ENCODE results near the gene GFPT2. TPM values are rescaled to one million over a fixed set of nuclear protein-coding genes. Genes with fewer than 3 reads are reported as not detected.

Gene GFPT2
- total RNA-seq, 1 donor from 2014 or later, result 0.53 TPM

GRCh38 chr5:180323941-180324600 is 29.1 kb downstream of the GFPT2 start:
- Histone ChIP-seq H3K4me3 (ENCODE audit: low read depth, low read length) (no peak overlapping the region), H3K27me3 (ENCODE audit: control insufficient read depth, insufficient read depth, low read length) (no peaks in the 10 kb centered on the region), H3K36me3 (ENCODE audit: control insufficient read depth, insufficient read depth, low read length) (no peaks in the 10 kb centered on the region)
- FAIRE-seq (no peak), DNase-seq (ENCODE audit: low read depth) (peak; percentile 71)
- no peak for TF ChIP-seq CTCF (IDR thresholded peaks at IDR 0.05; ENCODE audit: insufficient read depth, low read length, severe bottlenecking)

- FAIRE-seq, result no peak
- Histone ChIP-seq H3K36me3 (ENCODE audit: control insufficient read depth, insufficient read depth, low read length) (no peaks in the 10 kb centered on the region), H3K4me3 (ENCODE audit: low read depth, low read length) (no peak overlapping the region), H3K27me3 (ENCODE audit: control insufficient read depth, insufficient read depth, low read length) (no peaks in the 10 kb centered on the region)
- TF ChIP-seq CTCF (IDR thresholded peaks at IDR 0.05; ENCODE audit: insufficient read depth, low read length, severe bottlenecking), result no peak
- DNase-seq (ENCODE audit: low read depth), result no peak
Observed at GRCh38 chr5:180323160-180323559, 30.0 kb downstream of the GFPT2 start.

- TF ChIP-seq CTCF (IDR thresholded peaks at IDR 0.05; ENCODE audit: insufficient read depth, low read length, severe bottlenecking), result no peak
- no peaks in the 10 kb centered on the region for H3K36me3 ChIP-seq (ENCODE audit: control insufficient read depth, insufficient read depth, low read length)
- DNase-seq (ENCODE audit: low read depth) (no peak), FAIRE-seq (no peak)
- H3K27me3 ChIP-seq (ENCODE audit: control insufficient read depth, insufficient read depth, low read length), result no peaks in the 10 kb centered on the region
- no peak overlapping the region for H3K4me3 ChIP-seq (ENCODE audit: low read depth, low read length)
Observed at GRCh38 chr5:180318456-180319089, 34.6 kb downstream of the GFPT2 start.

GRCh38 chr5:180316586-180316985 is 36.5 kb downstream of the GFPT2 start:
- no peak for DNase-seq (ENCODE audit: low read depth)
- H3K27me3 ChIP-seq (ENCODE audit: control insufficient read depth, insufficient read depth, low read length), result no peaks in the 10 kb centered on the region
- H3K4me3 ChIP-seq (ENCODE audit: low read depth, low read length), result no peak overlapping the region
- peak; percentile 18 for FAIRE-seq
- no peak for TF ChIP-seq CTCF (IDR thresholded peaks at IDR 0.05; ENCODE audit: insufficient read depth, low read length, severe bottlenecking)
- no peaks in the 10 kb centered on the region for H3K36me3 ChIP-seq (ENCODE audit: control insufficient read depth, insufficient read depth, low read length)

- Histone ChIP-seq H3K36me3 (ENCODE audit: control insufficient read depth, insufficient read depth, low read length) (no peaks in the 10 kb centered on the region), H3K27me3 (ENCODE audit: control insufficient read depth, insufficient read depth, low read length) (no peaks in the 10 kb centered on the region), H3K4me3 (ENCODE audit: low read depth, low read length) (no peak overlapping the region)
- peak; percentile 31 for DNase-seq (ENCODE audit: low read depth)
- FAIRE-seq, result no peak
- peak; percentile 92 for TF ChIP-seq CTCF (IDR thresholded peaks at IDR 0.05; ENCODE audit: insufficient read depth, low read length, severe bottlenecking)
Observed at GRCh38 chr5:180315762-180316212, 37.3 kb downstream of the GFPT2 start.
